Body of pancreas (tissue), 4 donors: ENCODE measurements around the gene PSMB7.

Experiments used
- CTCF ChIP-seq, 7 experiments: fragments of 450-650 bp in 4 of 7; fragments of 200-600 bp in 3 of 7; sonication (generic) in 3 of 7; IDR thresholded peaks; one replicate each; pipeline ENCODE4 v1.5.1; 2016 to 2019; ENCODE audit warnings: antibody characterized with exemption in 7 of 7
- POLR2A ChIP-seq, 3 donors: fragments of 450-650 bp; IDR thresholded peaks; one replicate each; pipeline ENCODE4 v1.6.1; 2016; ENCODE audit warnings: antibody characterized with exemption in 3 of 3, mild to moderate bottlenecking in 2 of 3

GRCh38 chr9:124454791-124455443 lies 39.7 kb upstream of the PSMB7 start:
- TF ChIP-seq CTCF (IDR thresholded peaks at IDR 0.05) (no peak), POLR2A (IDR thresholded peaks at IDR 0.05) (no peak)
